Activated CD8-positive, alpha-beta T cell treated with anti-CD3 and anti-CD28 coated beads for 36 hours (primary cell): ENCODE measurements around the gene ZNF821. TPM values are rescaled to one million over a fixed set of nuclear protein-coding genes. Genes with fewer than 3 reads are reported as not detected.

Experiments
- ATAC-seq: fragments of 200-7000 bp; cut with Tn5 transposase; one replicate; pipeline ENCODE4 v1.10.0; 2021; ENCODE audit warnings: mild to moderate bottlenecking, moderate library complexity
- CTCF ChIA-PET: fragments of 350-600 bp; sonication (Branson Sonifier 250); formaldehyde crosslinking; loops from one replicate; lab custom pipeline; 2021; ENCODE audit warnings: antibody characterized with exemption; lab: Charles Lee
- POLR2A ChIA-PET: fragments of 350-600 bp; sonication (Branson Sonifier 250); formaldehyde crosslinking; loops from one replicate; lab custom pipeline; 2021; ENCODE audit warnings: antibody characterized with exemption; lab: Charles Lee
- DNase-seq: peaks from one replicate; pipeline ENCODE4 v3.0.0-alpha.2; 2020
- H3K27ac Mint-ChIP-seq: one replicate; pipeline ENCODE4 v1.8.0; 2021; ENCODE audit warnings: mild to moderate bottlenecking, mixed read lengths
- H3K27me3 Mint-ChIP-seq: one replicate; pipeline ENCODE4 v1.8.0; 2021; ENCODE audit warnings: mixed read lengths
- H3K36me3 Mint-ChIP-seq: one replicate; pipeline ENCODE4 v1.8.0; 2021; ENCODE audit warnings: low read depth, mixed read lengths
- H3K4me1 Mint-ChIP-seq: one replicate; pipeline ENCODE4 v1.8.0; 2021; ENCODE audit warnings: low read depth, mixed read lengths
- H3K4me3 Mint-ChIP-seq: one replicate; pipeline ENCODE4 v1.8.0; 2021; ENCODE audit warnings: mild to moderate bottlenecking, moderate library complexity, mixed read lengths
- H3K9me3 Mint-ChIP-seq: one replicate; pipeline ENCODE4 v1.8.0; 2021; ENCODE audit warnings: mixed read lengths
- intact Hi-C: fragments of 100-400 bp; cut with micrococcal nuclease; formaldehyde crosslinking; loops from one replicate; pipeline ENCODE4 v1.10.0; 2022
- total RNA-seq, 2 experiments: library from RNA; stranded (reverse); gene quantifications; one replicate each; pipeline ENCODE4 v1.2.3, GENCODE V29; 2021
- TF ChIP-seq, protein P1 (sequence below): fragments of 200-600 bp; IDR thresholded peaks from one replicate; pipeline ENCODE4 v1.8.0; 2022; ENCODE audit warnings: antibody characterized with exemption, mild to moderate bottlenecking

Gene ZNF821
- total RNA-seq, 2 experiments from 2014 or later, result 5.6 to 6.2 TPM

DNA sequence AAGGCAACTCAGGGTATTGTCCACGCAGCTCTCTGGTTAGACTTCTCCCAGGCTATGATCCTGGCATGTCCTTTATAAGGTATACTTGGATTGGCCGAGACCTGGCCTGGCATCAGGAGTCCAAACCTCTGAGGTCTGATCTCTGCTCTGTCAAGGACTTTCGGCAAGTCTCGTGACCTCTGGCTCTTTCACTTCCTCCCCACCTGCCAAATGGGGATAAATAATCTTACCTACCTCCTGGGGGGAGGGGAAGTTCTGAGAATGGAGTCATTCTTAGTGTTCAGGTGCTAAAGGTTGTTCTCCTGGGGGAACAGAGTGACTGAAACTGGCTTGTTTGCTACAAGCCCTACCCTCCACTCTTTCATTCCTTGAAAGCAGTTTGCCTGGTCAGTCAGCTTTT, 30.6 kb downstream of the ZNF821 start:
- ChIA-PET CTCF (interaction anchor here (1.4 to 3.2 kb wide), 2 partner anchors 28 to 29 kb away, joined by 3 to 11 read pairs; no protein-coding TSS in a partner anchor), POLR2A (interaction anchor here (0.6 to 2.2 kb wide), 4 partner anchors 8 to 49 kb away, joined by 3 to 8 read pairs (median 4); partner anchors contain the start of gene IST1)
- H3K4me1 Mint-ChIP-seq, result peaks cover 51% of the 10 kb centered on the region
- peaks cover 21% of the 10 kb centered on the region for H3K36me3 Mint-ChIP-seq
- DNase-seq (no peak), ATAC-seq (no peak)
- H3K4me3 Mint-ChIP-seq, result no peak overlapping the region
- no peaks in the 10 kb centered on the region for H3K27me3 Mint-ChIP-seq
- TF ChIP-seq, protein P1, sequence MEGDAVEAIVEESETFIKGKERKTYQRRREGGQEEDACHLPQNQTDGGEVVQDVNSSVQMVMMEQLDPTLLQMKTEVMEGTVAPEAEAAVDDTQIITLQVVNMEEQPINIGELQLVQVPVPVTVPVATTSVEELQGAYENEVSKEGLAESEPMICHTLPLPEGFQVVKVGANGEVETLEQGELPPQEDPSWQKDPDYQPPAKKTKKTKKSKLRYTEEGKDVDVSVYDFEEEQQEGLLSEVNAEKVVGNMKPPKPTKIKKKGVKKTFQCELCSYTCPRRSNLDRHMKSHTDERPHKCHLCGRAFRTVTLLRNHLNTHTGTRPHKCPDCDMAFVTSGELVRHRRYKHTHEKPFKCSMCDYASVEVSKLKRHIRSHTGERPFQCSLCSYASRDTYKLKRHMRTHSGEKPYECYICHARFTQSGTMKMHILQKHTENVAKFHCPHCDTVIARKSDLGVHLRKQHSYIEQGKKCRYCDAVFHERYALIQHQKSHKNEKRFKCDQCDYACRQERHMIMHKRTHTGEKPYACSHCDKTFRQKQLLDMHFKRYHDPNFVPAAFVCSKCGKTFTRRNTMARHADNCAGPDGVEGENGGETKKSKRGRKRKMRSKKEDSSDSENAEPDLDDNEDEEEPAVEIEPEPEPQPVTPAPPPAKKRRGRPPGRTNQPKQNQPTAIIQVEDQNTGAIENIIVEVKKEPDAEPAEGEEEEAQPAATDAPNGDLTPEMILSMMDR, result no peak
- H3K27ac Mint-ChIP-seq, result peak overlapping the region; percentile 8
- H3K9me3 Mint-ChIP-seq, result no peaks in the 10 kb centered on the region
- intact Hi-C loops, result no loop called here

DNA sequence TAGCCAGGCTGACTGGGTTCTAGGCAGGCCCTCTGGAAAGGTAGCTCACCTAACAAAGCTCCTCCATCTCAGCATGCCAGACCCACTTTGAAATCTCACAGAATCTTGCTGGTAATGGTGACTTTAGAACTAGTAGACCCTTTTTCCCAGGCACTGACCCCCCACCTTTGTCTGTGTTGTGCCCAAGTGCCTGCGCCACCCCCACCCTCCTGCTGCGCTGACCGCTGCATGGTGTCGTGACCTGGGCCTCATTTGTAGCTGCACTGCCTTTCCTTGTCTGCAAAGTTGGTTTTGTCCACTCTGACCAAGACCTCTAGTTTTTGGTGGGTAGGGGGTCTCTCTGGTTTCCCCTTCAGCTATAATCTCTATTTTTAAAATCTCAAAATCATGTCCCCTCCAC, 31.4 kb downstream of the ZNF821 start:
- CTCF ChIA-PET, result interaction anchor here (1.1 to 3.2 kb wide), 3 partner anchors 29 to 353 kb away, joined by 3 to 11 read pairs (median 3); no protein-coding TSS in a partner anchor
- POLR2A ChIA-PET, result interaction anchor here (0.6 to 2.2 kb wide), 5 partner anchors 13 to 50 kb away, joined by 3 to 8 read pairs (median 4); partner anchors contain the start of gene IST1
- TF ChIP-seq, protein P1, result no peak
- Mint-ChIP-seq H3K27me3 (no peaks in the 10 kb centered on the region), H3K9me3 (no peaks in the 10 kb centered on the region), H3K4me1 (peaks cover 58% of the 10 kb centered on the region), H3K36me3 (peaks cover 24% of the 10 kb centered on the region), H3K27ac (no peak overlapping the region), H3K4me3 (no peak overlapping the region)
- intact Hi-C loops, result no loop called here
- ATAC-seq (no peak), DNase-seq (no peak)

DNA sequence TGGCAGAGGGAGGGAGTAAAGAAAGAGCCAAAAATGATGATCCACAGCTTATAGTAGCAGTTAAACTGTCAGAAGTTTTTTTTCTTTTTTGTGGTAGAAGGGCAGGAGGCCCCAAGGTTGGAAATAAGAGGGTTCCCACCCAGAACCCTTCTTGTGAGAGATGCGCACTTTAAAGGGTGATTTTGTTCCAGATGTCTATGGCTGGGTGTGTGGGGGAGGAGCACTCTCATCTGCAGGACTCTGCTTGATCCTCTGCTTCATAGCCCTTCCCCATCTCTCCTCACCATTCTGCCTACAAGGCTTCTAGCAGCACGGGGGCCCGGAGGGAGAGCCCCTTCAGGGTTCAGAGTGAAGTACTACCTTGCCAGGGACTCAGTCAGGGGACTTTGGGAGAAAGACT, 31.8 kb downstream of the ZNF821 start:
- Mint-ChIP-seq H3K27me3 (no peaks in the 10 kb centered on the region), H3K4me1 (peaks cover 62% of the 10 kb centered on the region), H3K9me3 (no peaks in the 10 kb centered on the region), H3K36me3 (peaks cover 24% of the 10 kb centered on the region), H3K4me3 (no peak overlapping the region), H3K27ac (no peak overlapping the region)
- ChIA-PET CTCF (interaction anchor here (1.1 to 3.2 kb wide), 3 partner anchors 29 to 353 kb away, joined by 3 to 11 read pairs (median 3); no protein-coding TSS in a partner anchor), POLR2A (interaction anchor here (0.6 to 2.2 kb wide), 4 partner anchors 13 to 50 kb away, joined by 3 to 8 read pairs (median 4); partner anchors contain the start of gene IST1)
- intact Hi-C loops, result no loop called here
- ATAC-seq, result no peak
- TF ChIP-seq, protein P1, result no peak
- DNase-seq, result no peak

DNA sequence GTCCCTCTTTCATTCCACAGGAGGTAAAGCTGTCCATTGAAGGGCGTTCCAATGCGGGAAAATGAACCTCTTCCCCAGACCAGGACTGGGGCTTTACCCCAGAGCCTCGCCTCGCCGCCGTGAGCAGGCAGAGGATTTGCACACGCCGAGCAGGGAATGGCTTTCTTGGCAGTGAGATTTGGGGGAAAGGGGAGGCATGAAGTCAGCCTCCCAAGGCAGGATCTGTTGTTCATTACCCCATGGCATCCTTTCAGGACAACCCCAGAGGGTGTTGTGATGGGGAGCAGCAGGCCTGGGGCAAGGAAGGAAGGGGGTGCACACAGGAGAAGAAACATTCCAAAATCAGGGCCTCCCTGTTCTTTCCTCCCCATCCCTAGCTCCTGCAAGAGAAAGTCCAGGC, 32.2 kb downstream of the ZNF821 start:
- CTCF ChIA-PET, result interaction anchor here (1.1 to 3.2 kb wide), 2 partner anchors 31 to 352 kb away, joined by 3 to 11 read pairs; no protein-coding TSS in a partner anchor
- H3K27ac Mint-ChIP-seq, result no peak overlapping the region

More for the DNA sequence above, 32.2 kb downstream of the ZNF821 start:
- Mint-ChIP-seq H3K4me1 (peaks cover 63% of the 10 kb centered on the region), H3K9me3 (no peaks in the 10 kb centered on the region), H3K27me3 (no peaks in the 10 kb centered on the region), H3K4me3 (no peak overlapping the region), H3K36me3 (peaks cover 24% of the 10 kb centered on the region)
- ATAC-seq (no peak), DNase-seq (no peak)
- intact Hi-C loops, result no loop called here
- POLR2A ChIA-PET, result interaction anchor here (0.6 to 2.2 kb wide), 3 partner anchors 12 to 44 kb away, joined by 3 to 8 read pairs (median 4); partner anchors contain the start of gene IST1
- TF ChIP-seq, protein P1, result no peak
